HL-60 (cell line): ENCODE measurements around the gene CRYBB1.

ENCODE experiments used
- DNase-seq, 2 experiments: peaks; one replicate each; pipeline ENCODE4 v3.0.0-alpha.2; 2010 to 2020; ENCODE audit warnings: low read depth in 1 of 2, low spot score in 1 of 2
- H3K27ac ChIP-seq: fragments of 250-450 bp; sonication (Bioruptor Pico); replicated peaks from 2 replicates; pipeline ENCODE4 v1.5.1; 2020; ENCODE audit warnings: mild to moderate bottlenecking, moderate library complexity
- H3K27me3 ChIP-seq: fragments of 250-450 bp; sonication (Bioruptor Pico); 2 replicates; pipeline ENCODE4 v1.5.1; 2021; ENCODE audit warnings: mild to moderate bottlenecking, moderate library complexity; ENCODE audit not compliant: insufficient read depth, poor library complexity, severe bottlenecking
- H3K4me3 ChIP-seq: replicated peaks from 2 replicates; pipeline ENCODE4 v1.5.1; 2011; ENCODE audit warnings: mild to moderate bottlenecking, control low read depth, low read length; ENCODE audit not compliant: insufficient read depth
- CTCF ChIP-seq: IDR thresholded peaks from one replicate; pipeline ENCODE4 v1.5.1; 2011; ENCODE audit warnings: low read length, control low read depth, inconsistent platforms; ENCODE audit not compliant: insufficient read depth
- GABPA ChIP-seq: IDR thresholded peaks from 2 replicates; pipeline ENCODE4 v1.6.1; 2012; ENCODE audit warnings: low read depth
- POLR2AphosphoS5 ChIP-seq: IDR thresholded peaks from 2 replicates; pipeline ENCODE4 v1.6.1; 2012; ENCODE audit warnings: low read depth
- REST ChIP-seq: IDR thresholded peaks from 2 replicates; pipeline ENCODE4 v1.6.1; 2012; ENCODE audit warnings: low read depth; ENCODE audit not compliant: insufficient replicate concordance
- SPI1 ChIP-seq: IDR thresholded peaks from 2 replicates; pipeline ENCODE4 v1.6.1; 2012; ENCODE audit warnings: low read depth, mild to moderate bottlenecking, borderline replicate concordance

The CRYBB1 gene

GRCh38 chr22:26663374-26663923, 45.6 kb upstream of the CRYBB1 start:
- Histone ChIP-seq H3K27ac (no peak overlapping the region), H3K27me3 (no peaks in the 10 kb centered on the region)

GRCh38 chr22:26662160-26662559, 44.3 kb upstream of the CRYBB1 start:
- Histone ChIP-seq H3K27me3 (peaks cover 8% of the 10 kb centered on the region), H3K27ac (no peak overlapping the region), H3K4me3 (no peak overlapping the region)
- no peak for DNase-seq
- TF ChIP-seq REST (no peak), GABPA (no peak), SPI1 (no peak), CTCF (no peak), POLR2AphosphoS5 (no peak)

More at GRCh38 chr22:26663374-26663923, 45.6 kb upstream of the CRYBB1 start:
- no peak for DNase-seq
- H3K4me3 ChIP-seq = no peak overlapping the region
- TF ChIP-seq POLR2AphosphoS5 = no peak
- no peak for TF ChIP-seq REST
- no peak for TF ChIP-seq CTCF
- TF ChIP-seq SPI1 = no peak
- TF ChIP-seq GABPA = no peak

- Histone ChIP-seq H3K4me3 (no peak overlapping the region), H3K27me3 (peaks cover 13% of the 10 kb centered on the region), H3K27ac (peak overlapping the region; percentile 16; the same call in 1 of the 2 replicates)
- no peak for TF ChIP-seq SPI1
- no peak for TF ChIP-seq GABPA
- no peak for TF ChIP-seq CTCF
- no peak for TF ChIP-seq POLR2AphosphoS5
- TF ChIP-seq REST = no peak
- no peak for DNase-seq
Measured at GRCh38 chr22:26660961-26661578, 43.2 kb upstream of the CRYBB1 start.
